ENCODE measurements around the gene LHFPL2.

The LHFPL2 gene

DNA sequence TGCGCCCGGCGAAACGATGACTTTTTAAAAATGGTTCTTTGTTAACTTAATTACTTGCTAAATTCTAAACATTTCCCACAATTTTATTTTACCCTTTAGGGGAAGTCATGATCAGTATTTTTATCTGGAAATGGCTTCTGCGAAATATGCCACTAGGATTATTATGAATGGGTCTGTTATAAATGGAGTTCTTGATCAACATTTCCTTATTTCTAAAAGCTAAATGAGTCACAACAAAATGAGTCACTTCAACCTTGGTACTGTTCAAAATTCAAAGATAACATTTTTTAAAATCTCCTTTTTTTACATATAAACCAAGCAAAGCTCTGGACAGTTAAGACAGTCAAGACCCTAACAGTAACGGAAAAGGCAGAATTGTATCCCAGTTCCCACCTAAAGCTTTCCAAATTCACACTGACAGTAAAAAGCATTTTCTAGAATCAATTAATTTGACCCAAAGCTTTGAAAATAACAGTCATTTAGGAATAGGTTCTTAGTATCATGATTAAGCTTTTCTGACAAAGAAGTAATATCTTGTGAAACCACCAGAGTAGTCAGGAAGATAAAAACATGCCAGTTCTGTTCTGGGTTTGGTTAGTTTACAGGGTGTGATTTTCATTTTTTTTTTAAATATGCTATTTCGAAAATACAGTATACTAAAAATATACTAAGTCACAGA lies 81.7 kb downstream of the LHFPL2 start:
- in situ Hi-C loops (cut with HindIII; ENCODE audit: low pct_ligation_motif_present, low pct_unique_long_range_greater_than_20kb, low sequenced_read_pairs): no loop called here
- no peak for DNase-seq

DNA sequence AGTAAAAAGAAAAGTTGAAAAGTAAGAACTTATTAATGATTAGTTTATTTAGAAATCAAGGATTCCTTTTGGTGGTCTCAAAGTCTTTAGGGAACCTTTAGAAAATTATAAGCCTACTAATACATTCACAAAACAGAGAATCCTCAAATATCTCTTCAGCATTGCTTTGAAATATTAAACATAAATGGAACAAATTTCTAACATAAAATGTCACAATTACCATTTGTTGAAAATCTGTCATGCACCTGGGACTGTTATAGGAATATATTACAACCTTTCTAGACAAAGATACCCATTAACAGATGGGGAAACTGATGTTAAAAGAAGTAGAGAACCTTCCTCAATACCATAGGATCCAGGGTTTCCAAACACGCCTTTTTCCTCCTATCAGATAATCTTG lies 83.2 kb downstream of the LHFPL2 start:
- in situ Hi-C loops (cut with HindIII; ENCODE audit: low pct_ligation_motif_present, low pct_unique_long_range_greater_than_20kb, low sequenced_read_pairs): no loop called here
- no peak for DNase-seq

DNA sequence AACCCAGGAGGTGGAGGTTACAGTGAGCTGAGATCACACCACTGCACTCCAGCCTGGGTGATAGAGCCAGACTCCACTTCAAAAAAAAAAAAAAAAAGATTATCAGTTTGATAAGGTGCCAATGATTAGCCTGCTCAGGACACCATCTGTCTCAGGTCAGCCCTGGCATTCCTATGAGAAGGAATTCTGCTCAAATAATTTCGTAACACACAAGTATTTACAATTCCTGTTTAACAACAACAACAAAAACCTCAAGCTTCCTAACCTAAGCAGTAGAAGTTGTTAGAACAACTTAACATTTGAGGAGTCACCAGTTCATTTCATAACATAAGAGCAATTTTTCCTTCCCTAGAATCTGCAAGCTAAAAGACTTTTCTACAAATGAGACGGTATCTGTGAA lies 85.0 kb downstream of the LHFPL2 start:
- DNase-seq: no peak
- in situ Hi-C loops (cut with HindIII; ENCODE audit: low pct_ligation_motif_present, low pct_unique_long_range_greater_than_20kb, low sequenced_read_pairs): no loop called here

DNA sequence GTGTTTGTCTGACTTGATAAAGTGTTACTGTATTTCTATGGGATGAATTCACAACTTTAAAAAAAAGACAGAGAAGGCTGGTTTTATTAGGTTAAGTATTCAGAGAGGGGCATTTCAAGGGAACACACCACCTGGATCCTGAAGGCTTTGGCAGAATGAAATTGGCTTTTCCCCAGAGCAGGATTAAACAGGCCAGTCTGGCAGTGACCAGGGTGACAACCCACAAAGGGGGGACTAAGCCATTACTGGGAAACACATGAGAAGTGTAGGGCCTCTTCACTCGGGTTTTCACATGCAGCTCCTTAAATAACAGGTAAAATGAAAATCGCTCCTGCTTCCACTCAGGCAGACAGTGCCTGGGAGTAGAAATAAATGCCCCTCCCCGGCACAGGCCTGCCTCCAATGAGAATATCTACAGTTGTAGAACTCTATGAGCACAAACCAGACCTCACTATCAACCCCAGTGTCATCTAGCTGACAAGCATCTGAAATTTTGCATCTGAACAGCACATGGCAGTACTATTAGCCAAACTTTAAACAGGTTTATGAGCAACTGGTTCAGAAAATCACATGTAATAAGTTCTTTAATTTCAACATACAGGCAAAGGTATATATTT lies 85.8 kb downstream of the LHFPL2 start:
- in situ Hi-C loops (cut with HindIII; ENCODE audit: low pct_ligation_motif_present, low pct_unique_long_range_greater_than_20kb, low sequenced_read_pairs): no loop called here
- DNase-seq: no peak

DNA sequence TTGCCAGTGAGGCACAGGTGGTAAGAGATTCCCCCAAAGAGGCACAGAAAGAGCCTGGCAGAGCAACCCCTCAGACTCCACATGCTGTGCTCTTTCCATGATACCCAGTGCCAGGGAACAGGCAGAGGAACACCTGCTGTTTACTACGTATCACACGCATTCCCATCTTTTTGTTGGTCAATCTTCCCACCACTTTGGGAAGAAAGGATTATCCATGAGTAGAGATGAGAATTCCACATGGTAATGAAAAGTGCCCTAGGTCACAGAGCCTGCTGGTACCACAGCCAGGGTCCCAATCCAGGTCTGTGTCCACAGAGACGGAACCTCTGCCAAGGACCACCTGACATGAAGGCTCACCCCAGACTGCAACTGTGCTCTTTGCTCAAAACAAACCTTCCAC lies 86.6 kb downstream of the LHFPL2 start:
- no peak for DNase-seq
- in situ Hi-C loops (cut with HindIII; ENCODE audit: low pct_ligation_motif_present, low pct_unique_long_range_greater_than_20kb, low sequenced_read_pairs): no loop called here

DNA sequence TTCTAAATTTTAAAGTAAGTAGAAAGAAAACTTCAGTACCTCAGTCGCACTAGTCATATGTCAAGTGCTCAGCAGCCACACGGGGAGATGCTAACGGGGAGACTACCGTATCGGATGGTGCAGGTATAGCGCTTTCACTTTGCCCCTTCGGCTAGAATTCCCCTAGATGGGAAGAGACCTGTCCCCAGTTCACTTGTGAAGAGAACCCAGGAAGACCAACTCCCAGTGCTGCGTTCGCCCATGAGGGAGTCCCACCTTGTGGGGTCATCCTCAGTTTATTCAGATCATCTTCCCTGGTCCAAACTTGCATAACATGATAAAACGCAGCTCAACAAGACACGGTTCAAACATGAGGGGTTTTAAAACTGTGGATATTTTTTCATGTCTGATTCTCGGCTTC lies 87.3 kb downstream of the LHFPL2 start:
- no peak for DNase-seq
- in situ Hi-C loops (cut with HindIII; ENCODE audit: low pct_ligation_motif_present, low pct_unique_long_range_greater_than_20kb, low sequenced_read_pairs): no loop called here

DNA sequence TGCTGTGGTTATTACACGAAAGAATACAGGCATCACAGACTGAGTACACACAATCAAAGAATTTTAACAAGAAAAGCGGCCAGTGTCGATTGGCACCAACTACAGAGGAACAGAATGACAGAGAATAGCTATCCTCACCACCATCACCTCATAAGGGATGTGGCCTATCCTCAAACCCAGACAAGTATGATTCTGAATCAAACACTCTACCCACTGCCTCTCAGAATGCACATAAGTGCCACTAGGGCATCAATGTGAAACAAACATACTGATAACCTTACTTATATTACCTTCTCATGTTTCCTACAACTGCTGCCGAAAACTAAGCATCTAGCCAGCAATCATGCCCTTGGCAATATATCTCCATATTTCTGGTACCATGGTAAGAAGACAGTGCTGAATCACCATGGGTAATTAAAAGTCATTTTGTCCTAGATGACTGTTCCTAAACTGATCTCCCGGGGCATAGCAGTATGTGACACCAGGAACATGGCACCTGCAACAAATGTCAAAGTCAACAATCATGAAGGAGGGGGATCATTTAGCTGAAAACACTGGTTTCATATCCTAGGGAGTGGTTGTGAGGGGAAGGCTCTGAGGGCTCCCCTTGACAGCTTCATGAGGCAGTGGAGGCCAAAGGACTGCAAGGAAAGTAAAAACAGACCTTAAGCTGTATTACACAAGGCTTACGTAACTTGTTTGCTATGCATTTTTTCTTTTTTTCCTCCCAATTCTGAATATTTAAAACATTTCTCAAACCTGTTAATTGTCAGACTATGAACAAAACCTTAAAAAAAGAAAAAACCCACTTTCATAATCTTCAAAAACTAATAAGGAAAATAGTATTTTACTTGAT lies 88.3 kb downstream of the LHFPL2 start:
- DNase-seq: no peak
- in situ Hi-C loops (cut with HindIII; ENCODE audit: low pct_ligation_motif_present, low pct_unique_long_range_greater_than_20kb, low sequenced_read_pairs): no loop called here

DNA sequence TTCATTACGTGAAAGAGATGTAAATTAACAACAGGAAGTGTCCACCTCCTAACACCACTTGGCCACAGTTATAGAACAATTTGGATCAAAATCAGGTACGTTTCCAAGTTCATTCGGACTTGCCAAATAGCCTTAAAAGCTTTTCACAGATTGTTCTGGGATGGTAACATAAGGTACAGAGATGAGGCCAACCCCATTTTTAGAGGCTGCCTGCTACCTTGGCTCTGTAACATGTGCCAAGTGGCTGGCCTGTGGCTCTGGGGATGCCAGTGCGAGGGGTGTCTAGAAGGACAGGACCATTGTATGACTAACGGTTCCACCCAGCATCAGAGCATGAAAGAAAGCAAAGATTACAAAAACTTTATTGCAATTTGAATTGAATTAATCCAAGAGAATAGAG lies 91.0 kb downstream of the LHFPL2 start:
- in situ Hi-C loops (cut with HindIII; ENCODE audit: low pct_ligation_motif_present, low pct_unique_long_range_greater_than_20kb, low sequenced_read_pairs): no loop called here
- DNase-seq: no peak

DNA sequence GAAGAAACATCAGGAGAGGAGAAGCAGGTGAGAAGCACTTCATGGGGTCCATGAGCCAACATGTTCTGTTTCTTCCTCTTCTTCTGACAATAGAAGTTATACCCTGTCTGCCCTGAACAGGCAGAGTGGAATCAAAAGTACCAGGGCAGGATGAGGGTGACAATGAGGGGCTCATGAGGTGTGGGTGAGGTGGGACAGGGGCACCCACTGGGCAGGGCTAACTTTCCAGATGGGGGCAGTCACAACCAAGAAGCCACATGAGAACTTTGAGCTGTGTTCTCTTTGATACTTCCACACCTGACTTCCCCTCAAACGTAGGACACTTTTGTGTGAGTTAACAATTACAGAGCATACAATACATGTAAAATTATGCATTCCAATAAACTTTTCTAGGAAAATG lies 92.7 kb downstream of the LHFPL2 start:
- in situ Hi-C loops (cut with HindIII; ENCODE audit: low pct_ligation_motif_present, low pct_unique_long_range_greater_than_20kb, low sequenced_read_pairs): no loop called here
- no peak for DNase-seq

DNA sequence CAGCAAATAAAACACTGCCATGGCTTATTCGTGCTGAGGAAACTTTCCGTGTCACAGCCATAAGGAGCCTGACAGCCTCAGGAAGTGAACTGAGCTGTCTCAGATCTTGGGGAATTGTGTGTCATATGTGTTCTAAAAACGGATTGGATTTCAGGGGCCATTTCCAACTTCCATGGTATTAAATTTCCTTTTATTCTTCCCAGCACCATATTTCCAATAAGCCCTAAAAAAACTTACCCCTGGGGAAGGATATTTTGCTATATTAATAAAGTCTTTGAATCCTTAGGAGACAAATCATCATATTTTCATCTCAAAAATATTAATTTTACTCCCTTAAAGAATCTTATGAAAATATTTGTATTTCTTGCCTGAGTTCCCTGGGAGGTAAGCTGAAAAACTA lies 93.9 kb downstream of the LHFPL2 start:
- DNase-seq: no peak
- in situ Hi-C loops (cut with HindIII; ENCODE audit: low pct_ligation_motif_present, low pct_unique_long_range_greater_than_20kb, low sequenced_read_pairs): no loop called here

DNA sequence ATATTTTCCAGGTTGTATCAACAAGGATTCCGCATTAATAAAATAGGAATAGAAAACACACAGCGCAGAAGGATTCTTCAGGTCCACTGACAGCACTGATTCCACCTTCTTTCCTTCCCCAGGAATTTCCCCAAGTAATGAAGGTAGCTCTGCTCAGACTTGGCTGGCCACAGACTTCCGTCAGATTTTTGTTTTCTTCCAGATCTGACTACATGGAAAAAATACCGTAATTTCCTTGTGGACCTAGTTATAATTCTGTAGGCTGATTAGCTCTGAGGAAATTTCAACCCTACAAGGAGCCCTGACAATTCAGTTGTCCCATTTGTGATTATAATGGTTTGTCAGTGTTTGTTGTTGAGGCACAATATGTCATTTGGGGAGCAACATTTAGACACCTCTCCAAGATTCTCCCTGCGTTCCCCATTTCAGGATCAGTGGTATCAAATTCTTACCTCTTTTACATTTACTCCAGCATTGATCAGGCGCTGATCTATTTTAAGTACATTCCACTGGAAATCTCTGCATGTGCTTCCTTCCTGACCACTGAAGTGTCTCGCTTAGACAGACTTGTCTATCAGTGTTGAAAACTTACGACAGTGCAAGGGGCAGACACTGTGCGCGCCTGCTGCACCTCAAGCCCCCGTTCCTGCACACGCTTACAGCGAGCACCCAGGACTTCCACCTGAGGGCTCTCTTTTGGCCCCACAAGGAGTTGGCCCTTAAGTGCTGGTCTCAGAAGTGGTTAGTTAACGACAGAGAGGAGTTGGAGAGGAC lies 94.8 kb downstream of the LHFPL2 start:
- DNase-seq: no peak
- in situ Hi-C loops (cut with HindIII; ENCODE audit: low pct_ligation_motif_present, low pct_unique_long_range_greater_than_20kb, low sequenced_read_pairs): no loop called here

DNA sequence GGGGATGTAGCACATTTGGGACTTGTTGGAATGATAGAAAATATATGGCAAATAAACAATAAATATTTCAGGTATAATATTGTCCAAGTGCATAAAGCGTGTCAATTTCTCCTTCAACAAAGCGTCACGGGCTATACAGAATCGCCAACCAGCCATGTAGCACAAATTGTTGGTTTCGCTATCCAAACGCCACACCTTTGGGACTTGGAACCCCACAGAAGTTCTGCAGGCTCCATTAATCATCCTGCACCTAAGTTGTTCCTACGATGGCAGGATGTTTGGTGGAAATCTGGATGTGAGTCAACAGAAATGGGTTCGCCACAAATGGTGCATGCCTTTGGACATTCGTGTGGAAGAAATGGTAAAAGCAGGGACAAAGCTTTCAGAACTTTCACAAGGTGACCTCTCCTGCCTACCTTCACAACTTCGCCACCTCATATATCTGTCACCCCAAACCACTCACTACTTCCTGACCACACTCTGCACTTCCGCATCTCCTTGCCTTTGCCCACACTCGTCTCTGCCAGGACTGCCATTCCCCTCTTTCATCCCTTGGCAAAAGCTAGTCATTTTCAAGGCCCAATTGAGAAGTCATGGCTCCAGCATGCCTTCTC lies 95.7 kb downstream of the LHFPL2 start:
- no peak for DNase-seq
- in situ Hi-C loops (cut with HindIII; ENCODE audit: low pct_ligation_motif_present, low pct_unique_long_range_greater_than_20kb, low sequenced_read_pairs): no loop called here

DNA sequence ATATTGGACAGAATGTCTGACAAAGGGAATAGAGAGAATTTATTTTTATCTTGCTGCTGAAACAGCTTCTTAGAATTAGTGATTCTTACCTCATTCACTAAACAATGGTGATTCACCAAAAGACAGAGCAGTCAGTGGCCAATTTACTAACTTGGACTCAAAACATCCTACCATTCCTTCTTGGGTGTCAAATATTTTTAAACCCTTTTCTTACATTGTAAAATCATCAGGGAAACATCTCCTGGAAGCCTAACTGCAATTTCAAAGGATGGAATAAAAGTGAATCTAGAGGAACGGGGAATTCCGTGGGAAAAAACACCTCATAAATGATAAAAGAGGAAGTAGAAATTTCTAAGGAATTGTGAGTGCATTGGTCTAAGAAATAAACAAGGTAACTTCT lies 97.7 kb downstream of the LHFPL2 start:
- DNase-seq: no peak
- in situ Hi-C loops (cut with HindIII; ENCODE audit: low pct_ligation_motif_present, low pct_unique_long_range_greater_than_20kb, low sequenced_read_pairs): no loop called here

DNA sequence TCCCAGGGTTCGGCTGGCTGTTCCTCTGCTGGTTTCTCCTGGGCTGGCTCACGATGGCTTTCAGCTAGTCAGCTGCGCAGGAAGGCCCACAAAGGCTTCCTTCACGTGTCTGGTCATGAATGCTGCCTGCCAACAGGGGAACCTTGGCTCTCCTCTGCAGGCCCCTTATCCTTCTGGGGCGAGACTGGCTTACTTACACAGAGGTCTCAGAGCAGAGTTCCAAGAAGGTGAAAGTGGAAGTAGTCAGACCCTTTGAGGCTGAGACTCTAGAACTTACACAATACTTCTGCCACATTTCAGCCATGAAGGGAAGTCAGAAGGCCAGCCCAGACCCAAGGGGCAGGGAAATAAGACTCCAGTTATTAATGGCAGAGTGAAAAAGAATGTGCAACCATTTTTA lies 99.5 kb downstream of the LHFPL2 start:
- no peak for DNase-seq
- in situ Hi-C loops (cut with HindIII; ENCODE audit: low pct_ligation_motif_present, low pct_unique_long_range_greater_than_20kb, low sequenced_read_pairs): loop anchor here (25.0 kb wide), 1 partner anchor 88 kb away; the partner anchor contains the start of gene LHFPL2

DNA sequence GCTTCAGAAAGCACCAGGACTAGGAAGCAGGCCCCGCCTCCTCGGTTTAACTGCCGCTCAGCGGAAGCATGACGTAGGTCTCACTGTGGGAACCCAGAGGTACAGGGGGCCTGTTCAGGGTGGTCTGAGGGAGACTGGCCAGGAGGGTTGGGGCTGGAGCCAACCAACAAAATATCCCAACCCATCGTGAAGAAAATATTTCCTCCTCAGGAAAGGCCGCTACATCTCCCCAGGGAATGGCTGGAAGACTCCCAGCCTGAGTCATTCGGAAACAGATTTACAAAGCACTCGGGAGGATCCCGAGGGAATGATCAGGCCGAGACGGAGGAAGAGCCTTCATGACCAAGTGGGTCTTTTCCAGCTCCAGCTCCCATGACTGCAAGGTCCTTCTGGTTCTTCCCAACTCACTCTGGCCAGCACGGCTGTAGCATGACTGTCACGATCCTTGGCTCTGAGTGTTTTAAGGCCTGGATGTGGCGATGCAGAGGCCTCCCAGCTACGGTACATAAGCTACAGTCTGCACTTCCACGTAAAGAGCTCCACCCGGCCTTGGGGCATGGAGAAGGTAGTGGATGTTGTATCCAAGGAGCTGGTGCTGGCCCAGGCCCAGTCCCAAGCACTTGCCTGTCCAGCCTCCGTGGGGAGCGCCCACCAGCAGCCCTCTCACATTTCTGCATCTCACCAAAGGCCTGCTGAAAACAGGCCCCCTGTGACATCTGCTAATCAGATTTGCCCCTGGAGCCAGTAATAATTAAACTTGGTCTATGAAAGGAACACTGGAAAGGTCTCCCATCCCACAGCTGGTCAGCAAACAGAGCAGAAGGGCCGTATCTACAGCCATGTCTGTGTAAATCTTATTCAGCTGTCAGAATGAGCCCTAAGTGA lies 100.6 kb downstream of the LHFPL2 start:
- in situ Hi-C loops (cut with HindIII; ENCODE audit: low pct_ligation_motif_present, low pct_unique_long_range_greater_than_20kb, low sequenced_read_pairs): loop anchor here (25.0 kb wide), 1 partner anchor 89 kb away; the partner anchor contains the start of gene LHFPL2

DNA sequence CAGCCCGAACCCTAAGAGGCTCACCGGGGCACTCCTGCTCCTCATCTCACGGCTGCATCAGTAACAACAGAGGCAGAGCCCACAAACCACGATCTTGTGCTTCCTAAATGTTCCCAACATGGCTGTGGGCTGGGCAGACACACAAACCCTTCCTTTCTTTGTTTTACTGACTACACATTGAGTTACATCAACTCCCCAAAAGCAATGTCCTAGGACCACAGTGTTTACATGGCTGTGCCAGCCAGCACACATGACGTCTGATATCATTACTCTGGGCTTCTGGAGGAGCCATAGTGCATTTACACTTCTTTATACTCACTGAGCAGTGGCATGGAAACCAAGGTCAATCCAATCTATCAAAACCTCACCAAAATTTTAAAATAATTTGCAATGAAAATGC lies 101.4 kb downstream of the LHFPL2 start:
- no peak for DNase-seq
- in situ Hi-C loops (cut with HindIII; ENCODE audit: low pct_ligation_motif_present, low pct_unique_long_range_greater_than_20kb, low sequenced_read_pairs): loop anchor here (25.0 kb wide), 1 partner anchor 90 kb away; the partner anchor contains the start of gene LHFPL2

More for the DNA sequence above, 100.6 kb downstream of the LHFPL2 start:
- DNase-seq: no peak

DNA sequence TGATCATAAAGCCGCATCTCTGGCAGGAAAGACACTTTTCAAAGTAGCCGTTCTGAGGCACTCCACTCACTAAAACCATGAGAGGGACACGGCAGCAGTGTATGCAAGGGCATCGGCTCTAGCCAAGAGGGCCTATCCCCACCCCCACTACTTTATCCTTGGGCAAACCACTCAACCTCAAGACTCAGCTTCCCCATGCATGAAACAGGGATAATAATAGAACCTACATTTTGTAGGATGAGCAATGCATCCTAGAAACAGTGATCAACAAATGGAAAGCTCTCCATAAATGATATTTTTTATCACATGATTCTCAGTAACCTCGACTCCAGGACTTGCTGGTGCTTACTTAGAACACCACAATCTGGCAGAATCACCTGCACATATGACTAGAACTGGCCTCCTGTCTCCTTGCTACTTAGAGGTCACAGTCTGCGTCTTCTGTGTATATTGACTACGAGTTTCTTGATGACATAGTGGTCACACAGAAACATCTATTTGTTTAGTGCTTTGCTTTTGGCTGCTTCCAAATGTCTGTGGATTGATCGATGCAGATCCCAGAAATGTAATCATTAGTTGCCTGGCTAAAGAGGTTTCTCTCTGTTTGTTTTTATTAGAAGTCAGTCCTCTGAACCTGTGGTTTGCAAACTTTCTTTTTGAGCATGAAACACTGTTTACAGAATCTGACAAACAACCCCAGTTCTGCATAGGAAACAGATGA lies 102.1 kb downstream of the LHFPL2 start:
- in situ Hi-C loops (cut with HindIII; ENCODE audit: low pct_ligation_motif_present, low pct_unique_long_range_greater_than_20kb, low sequenced_read_pairs): loop anchor here (25.0 kb wide), 1 partner anchor 91 kb away; the partner anchor contains the start of gene LHFPL2
- DNase-seq: no peak

Measured in ACHN (cell line).